GM21825 (cell line): Measurements from ENCODE around the gene ZZZ3.
"Not testable (repeated sequence)": the region's sequence is repeated elsewhere in the genome, so short reads cannot be mapped to it uniquely, and the experiment has no call there.

Source experiments
- ATAC-seq: cut with Tn5 transposase; IDR thresholded peaks from one replicate; pipeline ENCODE4 v1.9.1; 2021; ENCODE audit warnings: mild to moderate bottlenecking, moderate library complexity; ENCODE audit not compliant: unreplicated experiment

Gene ZZZ3

DNA sequence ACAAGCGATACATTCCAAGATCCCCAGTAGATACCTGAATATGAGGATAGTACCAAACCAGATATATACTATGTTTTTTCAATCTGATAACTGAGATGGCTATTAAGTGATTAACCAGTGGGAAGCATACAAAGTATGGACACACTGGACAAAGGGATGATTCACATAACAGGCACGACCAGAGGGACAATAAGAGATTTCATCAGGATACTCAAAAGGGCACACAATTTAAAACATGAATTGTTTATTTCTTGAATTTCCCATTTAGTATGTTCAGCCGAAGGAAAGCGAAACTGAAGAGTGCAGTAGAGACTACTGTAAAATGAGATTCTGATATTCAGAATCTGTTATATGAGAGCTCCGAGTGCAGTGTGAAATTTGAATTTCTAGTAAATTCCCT lies 10.6 kb downstream of the ZZZ3 start:
- ATAC-seq: no peak

- ATAC-seq: no peak
Measured at GRCh38 chr1:77670330-77670729, 12.1 kb downstream of the ZZZ3 start.

- ATAC-seq: no peak
Measured at GRCh38 chr1:77668924-77669449, 13.5 kb downstream of the ZZZ3 start.

DNA sequence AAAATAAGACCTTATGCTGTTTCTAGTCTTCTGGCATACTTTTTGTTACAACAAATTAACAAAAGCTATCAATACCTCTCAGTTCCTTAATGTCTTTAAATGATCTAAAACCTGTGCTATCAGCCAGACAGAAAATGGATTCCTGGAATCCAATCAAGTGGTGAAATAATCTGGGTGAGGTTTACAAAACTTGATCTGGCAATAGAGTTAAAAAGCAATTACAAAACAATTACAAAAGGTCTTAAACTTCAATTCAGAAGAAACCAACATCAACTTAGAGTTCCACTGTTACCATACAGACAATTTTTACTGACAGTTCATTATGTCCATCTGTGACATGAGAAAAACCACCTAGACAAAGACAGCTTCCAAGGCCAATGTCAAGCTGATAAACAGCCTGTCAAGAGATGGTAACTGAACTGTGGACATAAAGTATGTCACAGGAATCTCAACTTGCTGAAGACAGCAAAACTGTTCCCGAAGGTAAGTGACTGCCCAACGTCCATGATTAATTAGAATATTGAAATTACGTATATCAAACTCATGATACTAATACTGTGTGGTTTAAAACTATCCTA lies 17.4 kb downstream of the ZZZ3 start:
- ATAC-seq: no peak

- ATAC-seq: no peak
Measured at GRCh38 chr1:77661696-77662095, 20.8 kb downstream of the ZZZ3 start.

DNA sequence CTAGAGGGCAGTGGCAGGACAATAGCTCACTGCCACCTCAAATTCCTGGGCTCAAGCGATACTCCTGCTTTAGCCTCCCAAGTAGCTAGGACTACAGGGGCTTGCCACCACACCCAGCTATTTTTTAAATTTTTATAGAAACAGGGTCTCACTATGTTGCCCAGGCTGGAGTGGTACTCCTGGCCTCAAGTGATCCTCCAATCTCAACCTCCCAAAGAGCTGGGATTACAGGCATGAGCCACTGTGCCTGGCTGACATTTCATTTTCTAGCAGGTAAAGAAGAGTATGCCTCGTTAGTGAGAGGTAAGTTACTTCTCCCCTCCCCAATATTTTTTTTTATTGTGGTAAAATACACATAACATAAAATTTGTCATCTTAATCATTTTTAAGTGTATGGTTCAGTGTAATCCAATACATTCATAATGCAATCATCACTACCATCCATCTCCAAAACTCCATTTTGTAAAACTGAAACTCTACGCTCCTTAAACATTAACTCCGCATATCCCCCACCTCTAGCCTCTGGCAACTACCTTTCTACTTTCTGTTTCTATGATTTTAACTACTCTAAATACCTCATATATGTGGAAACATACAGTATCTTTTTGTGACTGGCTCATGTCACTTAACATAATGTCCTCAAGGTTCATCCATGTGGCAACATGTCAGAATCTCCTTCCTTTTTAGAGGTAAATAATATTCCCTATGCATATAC lies 22.4 kb downstream of the ZZZ3 start:
- no peak for ATAC-seq

GRCh38 chr1:77658271-77658670 lies 24.2 kb downstream of the ZZZ3 start:
- no peak for ATAC-seq

DNA sequence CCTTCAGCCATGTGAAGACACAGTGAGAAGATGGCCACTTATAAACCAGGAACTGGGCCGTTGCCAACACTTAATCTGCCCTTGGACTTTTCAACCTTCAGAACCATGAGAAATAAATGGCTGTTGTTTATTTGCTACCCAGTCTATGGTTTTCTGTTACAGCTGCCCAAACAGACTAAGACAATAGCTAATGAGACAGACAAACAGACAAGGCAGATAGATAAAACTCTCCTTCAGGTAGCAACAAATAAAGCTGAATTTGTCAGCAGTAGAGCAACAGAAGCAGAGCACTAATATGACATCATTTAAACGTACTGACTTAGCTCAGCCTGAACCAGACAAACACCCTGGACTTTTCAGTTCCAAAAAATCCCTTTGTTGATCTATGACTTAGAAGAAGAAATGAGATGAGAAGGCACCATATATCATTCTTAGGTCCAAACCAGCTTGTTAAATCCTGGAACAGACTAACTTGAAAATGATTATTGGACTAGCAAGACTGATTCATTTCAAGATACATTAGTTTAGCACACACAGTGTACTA lies 27.0 kb downstream of the ZZZ3 start:
- no peak for ATAC-seq

DNA sequence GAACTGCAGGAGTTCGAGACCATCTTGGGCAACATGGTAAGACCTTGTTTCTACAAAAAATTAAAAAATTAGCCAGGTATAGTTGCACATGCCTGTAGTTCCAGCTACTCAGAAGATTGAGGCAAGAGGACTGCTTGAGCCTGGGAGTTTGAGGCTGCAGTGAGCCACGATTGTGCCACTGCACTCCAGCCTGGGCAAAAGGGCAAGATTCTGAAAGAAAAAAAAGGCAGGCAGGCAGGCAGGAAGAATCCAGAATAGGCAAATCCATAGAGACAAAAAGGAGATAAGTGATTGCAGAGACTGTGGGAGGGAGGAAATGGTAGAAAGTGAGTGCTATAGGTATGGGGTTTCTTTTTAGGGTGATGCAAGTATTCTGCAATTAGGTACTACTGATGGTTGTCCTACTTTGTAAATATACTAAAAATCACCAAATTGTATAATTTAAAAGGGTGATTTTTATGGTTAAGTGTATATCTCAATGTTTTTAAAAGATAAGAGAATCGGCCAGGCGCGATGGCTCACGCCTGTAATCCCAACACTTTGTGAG lies 29.4 kb downstream of the ZZZ3 start:
- ATAC-seq: no peak

DNA sequence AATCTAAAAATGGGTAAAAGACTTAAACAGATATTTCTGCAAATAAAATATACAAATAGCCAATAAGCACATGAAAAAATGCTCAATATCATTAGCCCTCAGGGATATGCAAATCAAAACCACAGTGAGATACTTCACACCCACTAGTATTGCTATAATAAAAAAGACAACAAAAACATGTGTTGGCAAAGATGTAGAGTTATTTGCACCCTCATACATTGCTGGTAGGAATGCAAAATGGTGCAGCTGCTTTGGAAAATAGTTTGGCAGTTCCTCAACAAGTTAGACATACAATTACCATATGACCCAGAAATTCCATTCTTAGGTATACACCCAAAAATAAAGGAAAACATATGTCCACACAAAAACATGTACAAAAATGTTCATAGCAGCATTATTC lies 30.2 kb downstream of the ZZZ3 start:
- ATAC-seq: no peak

- ATAC-seq: no peak
Measured at GRCh38 chr1:77649127-77649526, 33.3 kb downstream of the ZZZ3 start.

DNA sequence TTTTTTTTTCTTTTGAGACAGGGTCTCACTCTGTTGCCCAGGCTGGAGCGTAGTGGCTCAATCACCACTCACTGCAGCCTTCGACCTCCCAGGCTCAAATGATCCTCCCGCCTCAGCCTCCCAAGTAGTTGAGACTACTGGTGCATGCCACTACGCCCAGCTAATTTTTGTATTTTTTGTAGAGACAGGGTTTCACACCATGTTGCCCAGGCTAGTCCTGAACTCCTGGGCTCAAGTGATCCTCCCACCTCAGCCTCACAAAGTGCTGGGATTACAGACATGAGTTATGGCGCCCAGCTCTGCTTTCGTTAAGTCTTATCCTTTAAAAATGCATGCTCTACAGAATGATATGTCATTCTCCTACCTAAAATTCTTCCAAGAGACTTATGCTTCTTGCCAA lies 36.2 kb downstream of the ZZZ3 start:
- ATAC-seq: not testable (repeated sequence)

- ATAC-seq: no peak
Measured at GRCh38 chr1:77643456-77643855, 39.0 kb downstream of the ZZZ3 start.

DNA sequence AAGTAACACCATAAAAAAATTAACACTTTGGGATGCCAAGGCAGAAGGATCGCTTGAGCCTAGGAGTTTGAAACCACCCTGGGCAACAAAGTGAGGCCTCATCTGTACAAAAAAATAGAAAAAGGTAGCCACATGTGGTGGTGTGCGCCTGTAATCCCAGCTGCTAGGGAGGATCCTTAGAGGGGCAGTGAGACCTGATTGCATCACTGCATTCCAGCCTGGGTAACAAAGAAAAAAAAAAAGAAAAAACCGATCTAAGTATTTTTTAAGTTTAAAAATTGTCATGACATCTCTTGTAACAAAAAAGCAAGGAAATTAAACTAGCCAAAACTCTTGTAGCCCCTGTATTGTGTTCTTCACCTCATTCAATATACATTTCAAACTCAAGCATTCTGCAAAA lies 39.5 kb downstream of the ZZZ3 start:
- no peak for ATAC-seq

DNA sequence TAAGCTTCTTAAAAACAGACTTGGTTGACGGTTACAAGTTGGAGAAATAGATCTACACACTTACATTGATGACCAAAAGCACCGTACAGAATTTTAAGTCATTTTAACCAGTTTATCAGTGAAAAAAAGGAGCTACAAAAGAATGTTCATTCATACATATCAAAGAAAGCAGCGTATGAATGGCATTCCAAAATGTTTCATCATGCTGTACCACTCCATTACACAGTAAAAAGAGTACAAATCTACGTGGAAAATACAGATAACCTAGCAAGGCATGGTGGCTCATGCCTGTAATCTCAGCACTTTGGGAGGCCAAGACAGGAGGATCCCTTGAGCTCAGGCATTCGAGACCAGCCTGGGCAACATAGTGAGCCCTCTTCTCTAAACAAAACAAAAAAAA lies 40.3 kb downstream of the ZZZ3 start:
- ATAC-seq: no peak

GRCh38 chr1:77639557-77640069 lies 42.8 kb downstream of the ZZZ3 start:
- ATAC-seq: no peak

- no peak for ATAC-seq
Measured at GRCh38 chr1:77639056-77639455, 43.4 kb downstream of the ZZZ3 start.

DNA sequence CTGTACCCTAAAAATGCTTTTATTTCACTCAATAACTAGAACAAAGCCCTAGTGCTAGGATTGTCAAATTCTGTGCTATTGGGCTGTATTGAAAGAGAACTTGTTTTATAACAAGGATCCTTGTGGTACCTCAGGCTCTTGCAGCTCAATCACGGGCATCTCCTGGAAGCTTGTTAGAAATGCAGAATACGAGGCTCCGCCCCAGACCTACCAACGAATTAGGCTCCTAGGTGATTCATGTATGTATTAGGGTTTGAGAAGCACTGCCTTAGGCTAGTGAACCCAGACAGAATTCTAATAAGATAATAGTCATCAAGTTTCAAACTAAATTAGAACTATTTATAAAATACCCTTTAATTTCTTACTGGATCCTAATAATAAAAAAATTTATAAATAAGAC lies 45.6 kb downstream of the ZZZ3 start:
- ATAC-seq: no peak
